GM18951 (cell line): ENCODE results near the gene PRAF2.

ENCODE experiments used
- POLR2A ChIP-seq: IDR thresholded peaks from 4 replicates; pipeline ENCODE4 v1.6.1; 2011; ENCODE audit warnings: mild to moderate bottlenecking; ENCODE audit not compliant: insufficient read length, insufficient read depth; ENCODE audit errors: extremely low read depth
- in situ Hi-C: fragments of 300-500 bp; cut with MboI; formaldehyde crosslinking; loops from one replicate; pipeline ENCODE4 v1.12.0; 2022; ENCODE audit warnings: low sequenced_read_pairs, mixed read lengths, inconsistent platforms; ENCODE audit not compliant: unreplicated experiment

PRAF2 gene

GRCh38 chrX:49043220-49043986, 30.4 kb downstream of the PRAF2 start, which contains the start of gene TFE3:
Gene TFE3 (minus strand): TSS chrX:49043357. CDS start chrX:49043226, 131 bp downstream.
- peak; percentile 36 for TF ChIP-seq POLR2A
- in situ Hi-C loops = no loop called here

- in situ Hi-C loops = no loop called here
- no peak for TF ChIP-seq POLR2A
Measured at GRCh38 chrX:49042581-49043219, 31.1 kb downstream of the PRAF2 start.

GRCh38 chrX:49041744-49042580, 31.8 kb downstream of the PRAF2 start:
- no peak for TF ChIP-seq POLR2A
- in situ Hi-C loops = no loop called here

GRCh38 chrX:49040376-49040955, 33.3 kb downstream of the PRAF2 start:
- TF ChIP-seq POLR2A = no peak
- in situ Hi-C loops = no loop called here

- in situ Hi-C loops = no loop called here
Measured at GRCh38 chrX:49039598-49040375, 34.0 kb downstream of the PRAF2 start.

GRCh38 chrX:49037883-49038475, 35.8 kb downstream of the PRAF2 start:
- no peak for TF ChIP-seq POLR2A
- in situ Hi-C loops = no loop called here

More at GRCh38 chrX:49039598-49040375, 34.0 kb downstream of the PRAF2 start:
- no peak for TF ChIP-seq POLR2A

GRCh38 chrX:49030283-49030682, 43.5 kb downstream of the PRAF2 start:
- in situ Hi-C loops = no loop called here
- TF ChIP-seq POLR2A = no peak

GRCh38 chrX:49029876-49030275, 43.9 kb downstream of the PRAF2 start:
- in situ Hi-C loops = no loop called here
- TF ChIP-seq POLR2A = no peak
